HG03159 (cell line): ENCODE measurements around the gene ATG3.
"Not testable (repeated sequence)": the region's sequence is repeated elsewhere in the genome, so short reads cannot be mapped to it uniquely, and the experiment has no call there.

ENCODE experiments used
- ATAC-seq: cut with Tn5 transposase; IDR thresholded peaks from one replicate; pipeline ENCODE4 v1.9.1; 2021; ENCODE audit warnings: mild to moderate bottlenecking, moderate library complexity; ENCODE audit not compliant: unreplicated experiment

ATG3 gene

GRCh38 chr3:112498914-112499711, 62.6 kb downstream of the ATG3 start, which contains the start of gene BTLA:
TSS of gene BTLA (minus strand) at chr3:112499472. CDS start at chr3:112499358, 114 bp downstream.
- peak; percentile 56 for ATAC-seq

GRCh38 chr3:112497897-112498548, 63.7 kb downstream of the ATG3 start:
- no peak for ATAC-seq

- ATAC-seq, result no peak
These were observed 65.2 kb downstream of the ATG3 start for GRCh38 chr3:112496366-112497067.

- ATAC-seq, result not testable (repeated sequence)
These were observed 67.4 kb downstream of the ATG3 start for GRCh38 chr3:112494448-112494767.

- no peak for ATAC-seq
These were observed 69.6 kb downstream of the ATG3 start for GRCh38 chr3:112492124-112492523.

GRCh38 chr3:112491373-112491772, 70.4 kb downstream of the ATG3 start:
- ATAC-seq, result no peak

- ATAC-seq, result peak; percentile 58
These were observed 71.9 kb downstream of the ATG3 start for GRCh38 chr3:112489674-112490479.

- no peak for ATAC-seq
These were observed 74.8 kb downstream of the ATG3 start for GRCh38 chr3:112486811-112487505.

GRCh38 chr3:112484352-112484751, 77.4 kb downstream of the ATG3 start:
- ATAC-seq, result no peak

GRCh38 chr3:112482675-112483074, 79.1 kb downstream of the ATG3 start:
- no peak for ATAC-seq
